PC-9 (cell line): ENCODE data around the gene MCRIP1.

Source experiments
- EZH2 ChIP-seq: fragments of 200-600 bp; sonication (generic); IDR thresholded peaks from 2 replicates; pipeline ENCODE4 v1.8.0; 2017; ENCODE audit warnings: antibody characterized with exemption, low read depth
- TF ChIP-seq, protein P1 (sequence below): fragments of 200-600 bp; sonication (generic); conservative IDR thresholded peaks from 2 replicates; pipeline ENCODE4 v1.6.1; 2017; ENCODE audit warnings: mixed run types, antibody characterized with exemption, mild to moderate bottlenecking, moderate library complexity

- TF ChIP-seq, protein P1, sequence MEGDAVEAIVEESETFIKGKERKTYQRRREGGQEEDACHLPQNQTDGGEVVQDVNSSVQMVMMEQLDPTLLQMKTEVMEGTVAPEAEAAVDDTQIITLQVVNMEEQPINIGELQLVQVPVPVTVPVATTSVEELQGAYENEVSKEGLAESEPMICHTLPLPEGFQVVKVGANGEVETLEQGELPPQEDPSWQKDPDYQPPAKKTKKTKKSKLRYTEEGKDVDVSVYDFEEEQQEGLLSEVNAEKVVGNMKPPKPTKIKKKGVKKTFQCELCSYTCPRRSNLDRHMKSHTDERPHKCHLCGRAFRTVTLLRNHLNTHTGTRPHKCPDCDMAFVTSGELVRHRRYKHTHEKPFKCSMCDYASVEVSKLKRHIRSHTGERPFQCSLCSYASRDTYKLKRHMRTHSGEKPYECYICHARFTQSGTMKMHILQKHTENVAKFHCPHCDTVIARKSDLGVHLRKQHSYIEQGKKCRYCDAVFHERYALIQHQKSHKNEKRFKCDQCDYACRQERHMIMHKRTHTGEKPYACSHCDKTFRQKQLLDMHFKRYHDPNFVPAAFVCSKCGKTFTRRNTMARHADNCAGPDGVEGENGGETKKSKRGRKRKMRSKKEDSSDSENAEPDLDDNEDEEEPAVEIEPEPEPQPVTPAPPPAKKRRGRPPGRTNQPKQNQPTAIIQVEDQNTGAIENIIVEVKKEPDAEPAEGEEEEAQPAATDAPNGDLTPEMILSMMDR, result no peak
- TF ChIP-seq EZH2, result no peak
These were observed 22.1 kb upstream of the MCRIP1 start for GRCh38 chr17:81854974-81855774.
